Ascending aorta (tissue), 2 donors: ENCODE measurements around the gene LIPM. TPM values are rescaled to one million over a fixed set of nuclear protein-coding genes. Genes with fewer than 3 reads are reported as not detected.

Source experiments
- DNase-seq, 2 donors: peaks; one replicate each; pipeline ENCODE4 v3.0.0-alpha.2; 2019; ENCODE audit warnings: low spot score in 2 of 2
- H3K27ac ChIP-seq, 2 donors: fragments of 200-600 bp; sonication (generic); one replicate each; pipeline ENCODE4 v1.5.1; 2016 to 2017; ENCODE audit warnings: mild to moderate bottlenecking in 1 of 2
- H3K27me3 ChIP-seq: fragments of 200-600 bp; sonication (generic); one replicate; pipeline ENCODE4 v1.5.1; 2017
- H3K36me3 ChIP-seq, 2 donors: fragments of 200-600 bp; sonication (generic); one replicate each; pipeline ENCODE4 v1.5.1; 2016
- H3K4me1 ChIP-seq, 2 donors: fragments of 200-600 bp; sonication (generic); one replicate each; pipeline ENCODE4 v1.5.1; 2016 to 2017; ENCODE audit warnings: mild to moderate bottlenecking in 1 of 2
- H3K4me3 ChIP-seq, 2 donors: fragments of 200-600 bp; sonication (generic); one replicate each; pipeline ENCODE4 v1.5.1; 2016 to 2017; ENCODE audit warnings: mild to moderate bottlenecking in 1 of 2
- H3K9me3 ChIP-seq, 2 donors: fragments of 200-600 bp; sonication (generic); one replicate each; pipeline ENCODE4 v1.5.1; 2016
- CTCF ChIP-seq, 3 experiments: fragments of 200-600 bp in 2 of 3; fragments of 450-650 bp in 1 of 3; sonication (generic) in 2 of 3; IDR thresholded peaks; one replicate each; pipeline ENCODE4 v1.5.1; 2016 to 2019; ENCODE audit warnings: antibody characterized with exemption in 3 of 3, mild to moderate bottlenecking in 1 of 3, moderate library complexity in 1 of 3
- intact Hi-C: fragments of 100-400 bp; cut with DNase I; formaldehyde crosslinking; loops from one replicate; pipeline ENCODE4 v1.15.1; 2023
- total RNA-seq: library from RNA; depleted of rRNA; stranded (reverse); fragments of >200 nt; gene quantifications from one replicate; pipeline ENCODE4 v1.1.0, GENCODE V29; 2016

Gene LIPM
- total RNA-seq, 1 donor from 2014 or later, result not detected

- H3K27me3 ChIP-seq, result no peaks in the 10 kb centered on the region
- no peak overlapping the region for H3K27ac ChIP-seq
- no peak for DNase-seq
- intact Hi-C loops, result no loop called here
- no peak overlapping the region for H3K4me3 ChIP-seq
- no peaks in the 10 kb centered on the region for H3K9me3 ChIP-seq
- H3K4me1 ChIP-seq, result no peaks in the 10 kb centered on the region
- no peaks in the 10 kb centered on the region for H3K36me3 ChIP-seq
- no peak for TF ChIP-seq CTCF (IDR thresholded peaks at IDR 0.05)
These were observed 1.1 kb downstream of the LIPM start for GRCh38 chr10:88803641-88804040.

GRCh38 chr10:88804083-88804812 is 1.7 kb downstream of the LIPM start:
- Histone ChIP-seq H3K27me3 (no peaks in the 10 kb centered on the region), H3K27ac (no peak overlapping the region), H3K36me3 (no peaks in the 10 kb centered on the region), H3K4me1 (no peaks in the 10 kb centered on the region), H3K9me3 (no peaks in the 10 kb centered on the region), H3K4me3 (no peak overlapping the region)
- intact Hi-C loops, result no loop called here
- TF ChIP-seq CTCF (IDR thresholded peaks at IDR 0.05), result no peak
- no peak for DNase-seq

GRCh38 chr10:88805361-88805760 is 2.8 kb downstream of the LIPM start:
- no peak for DNase-seq
- Histone ChIP-seq H3K9me3 (no peaks in the 10 kb centered on the region), H3K27ac (no peak overlapping the region), H3K4me1 (no peaks in the 10 kb centered on the region), H3K4me3 (no peak overlapping the region), H3K27me3 (no peaks in the 10 kb centered on the region), H3K36me3 (no peaks in the 10 kb centered on the region)
- TF ChIP-seq CTCF (IDR thresholded peaks at IDR 0.05), result no peak
- intact Hi-C loops, result no loop called here

GRCh38 chr10:88805924-88806323 is 3.4 kb downstream of the LIPM start:
- Histone ChIP-seq H3K27me3 (no peaks in the 10 kb centered on the region), H3K4me3 (no peak overlapping the region), H3K36me3 (no peaks in the 10 kb centered on the region), H3K4me1 (no peaks in the 10 kb centered on the region), H3K27ac (no peak overlapping the region), H3K9me3 (no peaks in the 10 kb centered on the region)
- no peak for TF ChIP-seq CTCF (IDR thresholded peaks at IDR 0.05)
- intact Hi-C loops, result no loop called here
- DNase-seq, result no peak

GRCh38 chr10:88809621-88810020 is 7.1 kb downstream of the LIPM start:
- no peak for DNase-seq
- Histone ChIP-seq H3K4me1 (no peaks in the 10 kb centered on the region), H3K9me3 (no peaks in the 10 kb centered on the region), H3K4me3 (no peak overlapping the region), H3K27me3 (no peaks in the 10 kb centered on the region), H3K27ac (no peak overlapping the region), H3K36me3 (no peaks in the 10 kb centered on the region)
- intact Hi-C loops, result no loop called here
- no peak for TF ChIP-seq CTCF (IDR thresholded peaks at IDR 0.05)
